Breast epithelium (tissue), 3 donors: ENCODE measurements around the gene FITM2.

ENCODE experiments used
- CTCF ChIP-seq, 3 donors: fragments of 450-650 bp; IDR thresholded peaks; one replicate each; pipeline ENCODE4 v1.5.1; 2016 to 2017; ENCODE audit warnings: antibody characterized with exemption in 3 of 3, mild to moderate bottlenecking in 3 of 3, moderate library complexity in 3 of 3
- POLR2A ChIP-seq: fragments of 450-650 bp; IDR thresholded peaks from one replicate; pipeline ENCODE4 v1.6.1; 2016; ENCODE audit warnings: antibody characterized with exemption, mild to moderate bottlenecking, moderate library complexity

DNA sequence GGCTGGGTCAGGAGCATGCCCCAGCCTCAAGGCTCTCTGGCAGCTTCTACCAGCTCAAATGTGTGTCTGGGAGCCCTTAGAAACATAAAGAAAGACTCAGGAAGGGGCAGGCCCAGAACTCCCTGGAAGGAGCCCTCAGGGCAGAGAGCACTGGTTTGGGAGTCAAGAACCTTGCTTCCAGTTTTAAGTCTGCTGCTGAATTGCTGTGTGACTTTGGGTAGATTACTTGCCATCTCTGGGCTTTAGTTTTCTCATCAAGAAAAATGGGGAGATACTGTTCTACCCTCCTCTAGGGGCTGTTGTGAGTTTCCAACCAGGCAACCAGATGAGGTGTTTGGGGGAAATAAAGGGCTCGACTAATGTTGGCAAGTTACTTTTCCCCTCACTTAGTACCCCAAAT, 55.1 kb downstream of the FITM2 start:
- no peak for TF ChIP-seq CTCF (IDR thresholded peaks at IDR 0.05)
- TF ChIP-seq POLR2A, result no peak
